Measurements from ENCODE around the gene LRGUK.

- TF ChIP-seq POLR2A (IDR thresholded peaks at IDR 0.05; ENCODE audit: low read length) = no peak
- TF ChIP-seq GATA1 (IDR thresholded peaks at IDR 0.05; ENCODE audit: low read depth, low read length) = no peak
Observed at GRCh38 chr7:134176037-134176350, 48.9 kb downstream of the LRGUK start.
